Lower lobe of right lung (tissue), 2 donors: Measurements from ENCODE around the gene DAD1. TPM values are rescaled to one million over a fixed set of nuclear protein-coding genes. Genes with fewer than 3 reads are reported as not detected.

Source experiments
- ATAC-seq, 2 donors: fragments of 200-7000 bp; cut with Tn5 transposase; one replicate each; pipeline ENCODE4 v1.9.1; 2020 to 2022; ENCODE audit warnings: mild to moderate bottlenecking in 2 of 2, moderate library complexity in 2 of 2
- DNase-seq: peaks from one replicate; pipeline ENCODE4 v3.0.0-alpha.2; 2020
- H3K27ac ChIP-seq: fragments of 200-600 bp; one replicate; pipeline ENCODE4 v1.8.0; 2022
- H3K27me3 ChIP-seq: fragments of 200-600 bp; one replicate; pipeline ENCODE4 v1.8.0; 2022; ENCODE audit warnings: low read depth
- H3K36me3 ChIP-seq: fragments of 200-600 bp; one replicate; pipeline ENCODE4 v1.8.0; 2022; ENCODE audit warnings: mild to moderate bottlenecking
- H3K4me1 ChIP-seq: fragments of 200-600 bp; one replicate; pipeline ENCODE4 v1.8.0; 2022
- H3K4me3 ChIP-seq: fragments of 200-600 bp; one replicate; pipeline ENCODE4 v1.8.0; 2022; ENCODE audit warnings: mild to moderate bottlenecking
- H3K9me3 ChIP-seq: fragments of 200-600 bp; one replicate; pipeline ENCODE4 v1.8.0; 2022
- CTCF ChIP-seq: fragments of 200-600 bp; IDR thresholded peaks from one replicate; pipeline ENCODE4 v1.8.0; 2022; ENCODE audit warnings: antibody characterized with exemption, mild to moderate bottlenecking
- intact Hi-C: fragments of 100-400 bp; cut with DNase I; formaldehyde crosslinking; loops from one replicate; pipeline ENCODE4 v1.11.0; 2022
- total RNA-seq: library from RNA; stranded (reverse); fragmentation: NEBNext Ultra II Directional; extraction: Animal tissue kit (Norgen Biotek cat#: 25700); gene quantifications from one replicate; pipeline ENCODE4 v1.2.1, GENCODE V29; 2021
- donor health status: DM: no; HTN: yes; CAD: no; lungs with severe emphysema.

DAD1 gene
- total RNA-seq, 1 donor from 2014 or later = 162 TPM

- TF ChIP-seq CTCF = no peak
- H3K27me3 ChIP-seq = no peaks in the 10 kb centered on the region
- no peaks in the 10 kb centered on the region for H3K9me3 ChIP-seq
- peaks cover 26% of the 10 kb centered on the region for H3K36me3 ChIP-seq
- ATAC-seq = peak; percentile 46 to 79
- no peak overlapping the region for H3K4me3 ChIP-seq
- H3K4me1 ChIP-seq = peaks cover 86% of the 10 kb centered on the region
- H3K27ac ChIP-seq = peak overlapping the region; percentile 82
- DNase-seq = peak; percentile 71
- intact Hi-C loops = loop anchor here (10.0 kb wide), 1 partner anchor 93 kb away; no protein-coding TSS in a partner anchor
These were observed 27.1 kb downstream of the DAD1 start for GRCh38 chr14:22561661-22562579.

- intact Hi-C loops = loop anchor here (10.0 kb wide), 1 partner anchor 93 kb away; no protein-coding TSS in a partner anchor
- Histone ChIP-seq H3K36me3 (peaks cover 22% of the 10 kb centered on the region), H3K27ac (peak overlapping the region; percentile 82), H3K4me1 (peaks cover 88% of the 10 kb centered on the region), H3K9me3 (no peaks in the 10 kb centered on the region), H3K4me3 (no peak overlapping the region), H3K27me3 (no peaks in the 10 kb centered on the region)
- DNase-seq = no peak
- ATAC-seq = peak in 1 of 2 donors; percentile 1
- TF ChIP-seq CTCF = no peak
These were observed 27.7 kb downstream of the DAD1 start for GRCh38 chr14:22561366-22561660.

DNA sequence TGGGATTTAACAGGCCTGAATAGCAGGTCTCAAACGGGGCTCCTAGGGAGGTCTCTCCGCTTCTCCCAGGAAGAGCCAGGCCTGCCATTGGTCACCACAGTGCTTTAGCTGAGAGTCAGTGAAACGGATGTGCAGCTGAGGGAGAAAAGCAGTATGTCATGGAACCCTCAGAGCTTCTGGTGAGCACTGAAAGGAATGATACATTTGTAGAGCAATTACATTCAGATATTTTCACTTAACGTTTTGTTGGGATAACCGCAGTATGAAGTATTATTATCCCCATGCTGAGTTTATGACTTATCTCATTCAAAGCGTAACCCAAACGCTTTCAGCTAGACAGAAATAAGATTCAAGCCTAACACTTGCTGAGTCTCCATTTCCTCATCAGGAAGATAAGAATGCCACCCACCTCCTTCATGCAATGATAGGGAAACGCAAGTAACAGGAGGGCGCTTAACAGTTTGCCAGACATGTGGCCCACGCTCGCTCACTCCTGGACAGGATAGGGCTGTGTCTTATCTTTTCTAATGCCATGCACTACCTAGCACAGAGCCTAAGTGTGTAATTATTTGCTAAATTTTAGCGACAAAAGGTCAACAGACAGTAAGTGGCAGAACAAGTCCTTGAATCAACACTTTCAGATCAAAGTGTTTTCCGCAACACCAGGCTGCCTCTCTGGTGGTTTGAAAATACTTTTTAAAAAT is 28.2 kb downstream of the DAD1 start:
- ATAC-seq = peak; percentile 57 to 84
- intact Hi-C loops = loop anchor here (10.0 kb wide), 1 partner anchor 94 kb away; no protein-coding TSS in a partner anchor
- peaks cover 88% of the 10 kb centered on the region for H3K4me1 ChIP-seq

GRCh38 chr14:22559041-22559440 is 30.0 kb downstream of the DAD1 start:
- H3K27ac ChIP-seq = peak overlapping the region; percentile 82
- H3K27me3 ChIP-seq = no peaks in the 10 kb centered on the region
- H3K36me3 ChIP-seq = peaks cover 8% of the 10 kb centered on the region
- no peak for TF ChIP-seq CTCF
- H3K4me3 ChIP-seq = no peak overlapping the region
- no peaks in the 10 kb centered on the region for H3K9me3 ChIP-seq
- intact Hi-C loops = no loop called here
- H3K4me1 ChIP-seq = peaks cover 75% of the 10 kb centered on the region
- no peak for ATAC-seq
- DNase-seq = no peak

More for the DNA sequence above, 28.2 kb downstream of the DAD1 start:
- Histone ChIP-seq H3K4me3 (no peak overlapping the region), H3K9me3 (no peaks in the 10 kb centered on the region), H3K27me3 (no peaks in the 10 kb centered on the region), H3K27ac (peak overlapping the region; percentile 82), H3K36me3 (peaks cover 18% of the 10 kb centered on the region)
- DNase-seq = no peak
- no peak for TF ChIP-seq CTCF

GRCh38 chr14:22558221-22558913 is 30.7 kb downstream of the DAD1 start:
- no peak overlapping the region for H3K4me3 ChIP-seq
- H3K27ac ChIP-seq = peak overlapping the region; percentile 82
- peaks cover under 1% of the 10 kb centered on the region for H3K36me3 ChIP-seq
- intact Hi-C loops = no loop called here
- ATAC-seq (no peak), DNase-seq (no peak)
- peak; percentile 23 for TF ChIP-seq CTCF
- peaks cover 75% of the 10 kb centered on the region for H3K4me1 ChIP-seq
- no peaks in the 10 kb centered on the region for H3K9me3 ChIP-seq
- H3K27me3 ChIP-seq = no peaks in the 10 kb centered on the region
